Trophoblast cell (in vitro differentiated cells and primary cell): Measurements from ENCODE around the gene MED10.

Experiments used
- DNase-seq, 2 donors: peaks; one replicate each; pipeline ENCODE4 v3.0.0-alpha.2; 2016
- H2AFZ ChIP-seq: 2 replicates; pipeline ENCODE4 v1.6.1; 2013; ENCODE audit warnings: low read length, moderate library complexity, mild to moderate bottlenecking; ENCODE audit not compliant: insufficient read depth, poor library complexity
- H2AK5ac ChIP-seq: 2 replicates; pipeline ENCODE4 v1.6.1; 2013; ENCODE audit warnings: mild to moderate bottlenecking, low read length
- H2BK120ac ChIP-seq: 2 replicates; pipeline ENCODE4 v1.6.1; 2013; ENCODE audit warnings: low read length, mild to moderate bottlenecking, moderate library complexity; ENCODE audit not compliant: insufficient read depth, poor library complexity
- H2BK12ac ChIP-seq: 2 replicates; pipeline ENCODE4 v1.6.1; 2013; ENCODE audit warnings: mild to moderate bottlenecking, low read length, moderate library complexity
- H2BK5ac ChIP-seq: 2 replicates; pipeline ENCODE4 v1.6.1; 2013; ENCODE audit warnings: low read length, low read depth, moderate library complexity, mild to moderate bottlenecking; ENCODE audit not compliant: poor library complexity
- H3K14ac ChIP-seq: 2 replicates; pipeline ENCODE4 v1.6.1; 2013; ENCODE audit warnings: mild to moderate bottlenecking, low read length
- H3K18ac ChIP-seq: 2 replicates; pipeline ENCODE4 v1.6.1; 2013; ENCODE audit warnings: mild to moderate bottlenecking, low read length
- H3K23ac ChIP-seq: 2 replicates; pipeline ENCODE4 v1.6.1; 2013; ENCODE audit warnings: low read length
- H3K27ac ChIP-seq: 2 replicates; pipeline ENCODE4 v1.5.1; 2013; ENCODE audit warnings: low read depth, mild to moderate bottlenecking, inconsistent platforms, low read length, moderate library complexity
- H3K27me3 ChIP-seq: 2 replicates; pipeline ENCODE4 v1.6.1; 2013; ENCODE audit warnings: inconsistent platforms, mild to moderate bottlenecking, low read length, moderate library complexity; ENCODE audit not compliant: insufficient read depth
- H3K36me3 ChIP-seq, 2 experiments: 1 replicate in 1 of 2; 2 replicates in 1 of 2; pipeline ENCODE4 v1.6.1; 2013; ENCODE audit warnings: low read length in 2 of 2, mild to moderate bottlenecking in 2 of 2, moderate library complexity in 1 of 2; ENCODE audit not compliant: insufficient read depth in 2 of 2, control insufficient read depth in 1 of 2
- H3K4ac ChIP-seq: 2 replicates; pipeline ENCODE4 v1.6.1; 2013; ENCODE audit warnings: low read depth, mild to moderate bottlenecking, low read length, moderate library complexity
- H3K4me1 ChIP-seq, 2 experiments: 1 replicate in 1 of 2; 2 replicates in 1 of 2; pipeline ENCODE4 v1.6.1; 2013; ENCODE audit warnings: low read length in 2 of 2, mild to moderate bottlenecking in 2 of 2, moderate library complexity in 1 of 2; ENCODE audit not compliant: insufficient read depth in 2 of 2, control insufficient read depth in 1 of 2
- H3K4me2 ChIP-seq: 2 replicates; pipeline ENCODE4 v1.6.1; 2013; ENCODE audit warnings: inconsistent platforms, mild to moderate bottlenecking, low read length, moderate library complexity
- H3K4me3 ChIP-seq: 2 replicates; pipeline ENCODE4 v1.5.1; 2013; ENCODE audit warnings: mild to moderate bottlenecking, low read depth, low read length, inconsistent platforms
- H3K79me1 ChIP-seq: one replicate; pipeline ENCODE4 v1.6.1; 2013; ENCODE audit warnings: low read length
- H3K79me2 ChIP-seq: 2 replicates; pipeline ENCODE4 v1.6.1; 2013; ENCODE audit warnings: low read length, mild to moderate bottlenecking; ENCODE audit not compliant: control insufficient read depth, insufficient read depth, poor library complexity
- H3K9ac ChIP-seq: 2 replicates; pipeline ENCODE4 v1.6.1; 2013; ENCODE audit warnings: mild to moderate bottlenecking, low read length
- H3K9me3 ChIP-seq: 2 replicates; pipeline ENCODE4 v1.6.1; 2013; ENCODE audit warnings: low read depth, mild to moderate bottlenecking, control low read depth, inconsistent platforms, low read length; ENCODE audit not compliant: insufficient read depth
- H4K12ac ChIP-seq: 2 replicates; pipeline ENCODE4 v1.6.1; 2013; ENCODE audit warnings: low read depth, mild to moderate bottlenecking, low read length, moderate library complexity
- H4K8ac ChIP-seq: 2 replicates; pipeline ENCODE4 v1.6.1; 2013; ENCODE audit warnings: low read depth, mild to moderate bottlenecking, low read length, moderate library complexity
- H4K91ac ChIP-seq: one replicate; pipeline ENCODE4 v1.6.1; 2013; ENCODE audit warnings: low read depth, mild to moderate bottlenecking, low read length, moderate library complexity
- WGBS: extraction: QIAGEN DNeasy Blood & Tissue Kit; methylation state at CpG from one replicate; pipeline ENCODE4 v1.1.7; 2013; ENCODE audit warnings: missing lambda C conversion rate; ENCODE audit not compliant: insufficient read length, insufficient coverage; ENCODE audit errors: extremely low coverage; 5-methylcytosine and 5-hydroxymethylcytosine counted together

MED10 gene

DNA sequence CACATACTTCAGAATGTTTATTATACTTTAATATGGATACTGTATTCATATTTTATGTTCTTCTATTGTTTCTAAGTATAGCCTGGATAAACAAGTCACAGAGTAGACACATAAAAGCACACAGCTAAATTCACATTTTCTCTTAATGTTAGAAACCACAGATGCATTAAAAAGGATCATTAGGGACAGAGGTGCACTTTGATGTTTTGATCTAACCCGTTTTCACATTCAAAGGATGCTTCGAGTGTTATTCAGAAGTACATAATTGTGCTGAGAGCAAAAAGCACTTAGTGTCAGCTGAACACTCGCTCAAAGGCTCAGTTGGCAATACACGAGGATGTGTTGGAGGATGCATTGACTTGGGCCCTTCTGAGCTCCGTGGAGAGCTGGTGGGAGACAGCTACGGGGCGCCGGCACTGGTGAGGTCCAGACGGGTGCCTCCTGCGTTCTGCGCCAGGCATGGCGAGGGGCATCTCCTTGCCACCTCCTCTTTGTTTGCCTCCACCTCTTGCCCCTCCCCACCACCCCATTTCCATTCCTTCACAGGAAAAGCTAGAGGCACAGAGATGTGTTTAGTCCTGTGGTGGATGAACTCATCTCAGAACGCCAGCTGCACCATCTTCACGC is 35.5 kb downstream of the MED10 start:
- Histone ChIP-seq H4K12ac (no peak overlapping the region), H3K4me2 (no peak overlapping the region), H3K4ac (no peak overlapping the region), H3K9me3 (no peaks in the 10 kb centered on the region), H3K23ac (no peak overlapping the region), H3K18ac (no peak overlapping the region), H3K27ac (no peak overlapping the region), H3K36me3 (no peaks in the 10 kb centered on the region), H2BK120ac (no peak overlapping the region), H3K9ac (no peak overlapping the region), H2AK5ac (no peak overlapping the region), H3K4me3 (no peak overlapping the region), H2AFZ (no peak overlapping the region), H3K4me1 (no peaks in the 10 kb centered on the region), H2BK5ac (no peak overlapping the region), H2BK12ac (no peak overlapping the region), H3K79me1 (no peaks in the 10 kb centered on the region), H4K91ac (no peak overlapping the region), H3K79me2 (no peaks in the 10 kb centered on the region), H3K14ac (no peak overlapping the region), H4K8ac (no peak overlapping the region), H3K27me3 (no peaks in the 10 kb centered on the region)
- WGBS = no CpG with 5 or more reads among the region's 14 CpGs
- DNase-seq = no peak

- H3K27me3 ChIP-seq = no peaks in the 10 kb centered on the region
- no peak overlapping the region for H3K14ac ChIP-seq
- H3K79me1 ChIP-seq = no peaks in the 10 kb centered on the region
- H4K12ac ChIP-seq = no peak overlapping the region
- H2AFZ ChIP-seq = no peak overlapping the region
- H3K23ac ChIP-seq = no peak overlapping the region
- no peak overlapping the region for H3K4me2 ChIP-seq
- H2AK5ac ChIP-seq = no peak overlapping the region
- no peaks in the 10 kb centered on the region for H3K4me1 ChIP-seq
- no peak overlapping the region for H4K91ac ChIP-seq
- DNase-seq = no peak
- no peak overlapping the region for H2BK120ac ChIP-seq
- no peak overlapping the region for H3K9ac ChIP-seq
- H3K18ac ChIP-seq = no peak overlapping the region
- no peak overlapping the region for H2BK5ac ChIP-seq
- no CpG with 5 or more reads among the region's 1 CpG for WGBS
- no peak overlapping the region for H3K4ac ChIP-seq
- no peak overlapping the region for H2BK12ac ChIP-seq
- H3K27ac ChIP-seq = no peak overlapping the region
- no peaks in the 10 kb centered on the region for H3K79me2 ChIP-seq
- H3K9me3 ChIP-seq = peaks cover 1% of the 10 kb centered on the region
- no peak overlapping the region for H4K8ac ChIP-seq
- no peaks in the 10 kb centered on the region for H3K36me3 ChIP-seq
- no peak overlapping the region for H3K4me3 ChIP-seq
Measured at GRCh38 chr5:6340100-6340499, 38.2 kb downstream of the MED10 start.

DNA sequence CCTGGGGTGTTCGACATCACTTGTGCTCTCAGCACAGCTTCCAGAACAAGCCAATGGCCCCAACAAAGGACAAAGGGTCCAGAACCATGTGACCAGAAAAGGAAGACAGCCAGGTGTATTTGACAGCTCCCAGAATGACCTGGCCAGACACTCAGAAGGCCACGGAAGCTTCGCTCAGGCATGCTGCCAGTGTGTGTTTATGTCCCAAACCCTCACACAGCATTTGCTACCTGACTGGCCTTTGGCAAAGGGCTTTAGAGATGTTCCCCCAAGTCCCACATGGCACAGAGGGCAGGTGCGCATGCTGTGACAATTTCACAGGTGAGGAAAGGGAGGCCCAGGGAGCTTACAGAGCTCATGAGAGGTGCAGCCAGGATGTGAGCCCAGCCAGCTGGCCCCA is 39.5 kb downstream of the MED10 start:
- peaks cover 5% of the 10 kb centered on the region for H3K9me3 ChIP-seq
- no peak for DNase-seq
- no peaks in the 10 kb centered on the region for H3K79me1 ChIP-seq
- no peak overlapping the region for H3K27ac ChIP-seq
- no peaks in the 10 kb centered on the region for H3K79me2 ChIP-seq
- no peak overlapping the region for H3K18ac ChIP-seq
- H4K12ac ChIP-seq = no peak overlapping the region
- no peak overlapping the region for H2AFZ ChIP-seq
- no peak overlapping the region for H3K23ac ChIP-seq
- no peaks in the 10 kb centered on the region for H3K36me3 ChIP-seq
- H3K4me1 ChIP-seq = no peaks in the 10 kb centered on the region
- H2AK5ac ChIP-seq = no peak overlapping the region
- no peak overlapping the region for H3K4ac ChIP-seq
- no peak overlapping the region for H3K4me2 ChIP-seq
- H3K4me3 ChIP-seq = no peak overlapping the region
- H4K8ac ChIP-seq = no peak overlapping the region
- no CpG with 5 or more reads among the region's 4 CpGs for WGBS
- H4K91ac ChIP-seq = no peak overlapping the region
- no peak overlapping the region for H2BK120ac ChIP-seq
- H3K14ac ChIP-seq = no peak overlapping the region
- H3K9ac ChIP-seq = no peak overlapping the region
- H3K27me3 ChIP-seq = no peaks in the 10 kb centered on the region
- no peak overlapping the region for H2BK5ac ChIP-seq
- no peak overlapping the region for H2BK12ac ChIP-seq

DNA sequence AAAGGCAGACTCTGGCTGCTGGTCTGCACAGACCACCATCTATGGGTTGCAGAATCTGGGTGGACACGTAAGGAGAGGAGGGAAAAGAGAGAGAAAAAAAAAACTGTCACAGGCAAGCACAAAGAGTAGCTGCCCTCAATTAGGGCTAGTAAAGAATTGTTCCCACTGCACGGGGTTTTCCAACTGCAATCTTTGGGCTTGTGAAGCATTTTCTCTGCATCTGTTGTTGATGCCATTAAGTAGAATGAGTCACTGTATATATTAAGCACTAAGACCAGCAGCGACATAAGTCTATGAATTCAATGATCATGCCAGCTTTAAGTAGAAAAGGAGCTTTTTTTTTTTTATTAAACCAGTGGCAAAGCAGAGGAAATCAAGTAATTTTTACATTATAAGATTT is 40.2 kb downstream of the MED10 start:
- Histone ChIP-seq H3K4me3 (no peak overlapping the region), H4K91ac (no peak overlapping the region), H3K14ac (no peak overlapping the region), H3K9me3 (peaks cover 7% of the 10 kb centered on the region), H3K79me2 (no peaks in the 10 kb centered on the region), H3K9ac (no peak overlapping the region), H3K18ac (no peak overlapping the region), H3K79me1 (no peaks in the 10 kb centered on the region), H2AFZ (no peak overlapping the region), H3K4ac (no peak overlapping the region), H3K23ac (no peak overlapping the region), H3K27ac (no peak overlapping the region), H2AK5ac (no peak overlapping the region), H4K8ac (no peak overlapping the region), H2BK12ac (no peak overlapping the region), H3K36me3 (no peaks in the 10 kb centered on the region), H3K4me1 (no peaks in the 10 kb centered on the region), H3K27me3 (no peaks in the 10 kb centered on the region), H4K12ac (no peak overlapping the region), H2BK5ac (no peak overlapping the region), H3K4me2 (no peak overlapping the region), H2BK120ac (no peak overlapping the region)
- no CpG with 5 or more reads among the region's 3 CpGs for WGBS
- no peak for DNase-seq
